Smooth muscle cell of trachea (primary cell): Measurements from ENCODE around the gene ACTR3C. TPM values are rescaled to one million over a fixed set of nuclear protein-coding genes. Genes with fewer than 3 reads are reported as not detected.

Source experiments
- total RNA-seq: library from RNA; depleted of rRNA; stranded (reverse); fragments of >200 nt; gene quantifications from 2 replicates; pipeline ENCODE4 v1.2.1, GENCODE V29; 2014

The ACTR3C gene
- under 0.01 and 3.0 TPM in 2 replicates for total RNA-seq

DNA sequence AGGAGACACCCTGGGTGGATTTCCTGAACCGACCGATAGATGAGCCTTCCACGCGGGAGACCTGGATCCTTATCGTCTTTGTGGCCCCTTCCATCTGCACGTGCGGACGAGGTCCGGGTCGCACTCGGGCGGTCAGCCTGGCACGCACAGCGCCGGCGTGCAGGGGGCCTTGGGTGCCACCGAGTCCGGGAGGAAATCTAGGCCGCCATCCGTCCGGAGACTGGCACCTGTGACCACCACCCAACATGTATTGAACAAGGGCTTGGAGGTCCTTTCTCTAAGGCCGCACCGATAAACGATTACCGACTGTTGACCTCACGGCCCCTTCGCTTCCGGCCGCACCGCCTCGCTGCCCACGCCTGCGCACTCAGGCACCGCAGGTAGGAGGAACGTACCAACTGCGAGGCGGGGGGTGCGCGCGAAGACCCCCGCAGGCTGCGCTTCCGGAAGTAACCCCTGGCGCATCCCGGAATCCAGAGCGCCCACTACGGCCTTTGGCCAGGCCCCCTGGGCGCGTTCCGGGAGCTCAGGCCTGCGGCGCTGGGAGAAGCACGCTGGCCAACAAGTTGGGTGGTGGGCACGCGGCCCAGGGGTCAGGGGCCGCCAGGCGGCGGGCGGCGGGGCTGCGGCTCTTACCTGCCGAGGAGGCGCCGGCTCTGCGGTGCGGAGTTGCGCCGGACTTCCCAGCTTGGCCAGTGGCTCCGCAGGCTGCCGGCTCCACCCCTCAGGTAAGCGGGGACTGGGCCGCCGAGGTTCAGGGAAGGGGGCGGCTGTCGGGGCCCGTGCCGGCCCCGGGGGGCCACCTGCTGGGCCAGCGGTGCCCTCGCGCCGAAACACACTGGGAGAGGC lies at the start of gene ACTR3C, which contains the start of gene LRRC61:
Gene ACTR3C (minus strand): TSS at position 713 of the 849 bp plus-strand sequence. CDS start 28,249 bp downstream, outside the sequence.
Gene LRRC61 (plus strand): TSS at position 523 of the 849 bp plus-strand sequence. CDS start 13,507 bp downstream, outside the sequence.

GRCh38 chr7:150368096-150368883 lies 44.9 kb upstream of the ACTR3C start, which contains the start of gene REPIN1:
Gene REPIN1, plus strand, starts transcription at chr7:150368822. Its CDS starts 890 bp downstream, at chr7:150369712.

GRCh38 chr7:150341263-150342120 lies 18.1 kb upstream of the ACTR3C start, which contains the start of gene RARRES2:
Gene RARRES2, minus strand, starts transcription at chr7:150341629. Its CDS starts 1,020 bp downstream, at chr7:150340609.

Other genes starting within 250 kb of the ACTR3C start
- gene LRRC61, start 190 bp downstream of the ACTR3C start, total RNA-seq = 0.15 and 3.3 TPM in 2 replicates
- 0.73 and 20.7 TPM in 2 replicates for gene RARRES2, start 18.1 kb upstream of the ACTR3C start, total RNA-seq
- 43.1 and 59.9 TPM in 2 replicates for gene REPIN1, start 45.3 kb upstream of the ACTR3C start, total RNA-seq
- 5.1 and 10.6 TPM in 2 replicates for gene ZNF775, start 55.8 kb upstream of the ACTR3C start, total RNA-seq
- 0.15 TPM in 1 of 2 replicates, not detected in the other for gene GIMAP8, start 127.1 kb upstream of the ACTR3C start, total RNA-seq
- 0.15 TPM in 1 of 2 replicates, not detected in the other for gene GIMAP7, start 191.3 kb upstream of the ACTR3C start, total RNA-seq
- 2.0 TPM in 1 of 2 replicates, not detected in the other for gene GIMAP4, start 243.8 kb upstream of the ACTR3C start, total RNA-seq